NCI-H82 treated with DMSO at 0.1 percent for 48 hours (cell line): ENCODE data around the gene SCYGR8.

Experiments
- DNase-seq: peaks from one replicate; lab custom pipeline; 2025; ENCODE audit not compliant: unreplicated experiment; lab: John Stamatoyannopoulos, UW

SCYGR8 gene

GRCh38 chr2:227759411-227760118, 13.9 kb downstream of the SCYGR8 start:
- no peak for DNase-seq

DNA sequence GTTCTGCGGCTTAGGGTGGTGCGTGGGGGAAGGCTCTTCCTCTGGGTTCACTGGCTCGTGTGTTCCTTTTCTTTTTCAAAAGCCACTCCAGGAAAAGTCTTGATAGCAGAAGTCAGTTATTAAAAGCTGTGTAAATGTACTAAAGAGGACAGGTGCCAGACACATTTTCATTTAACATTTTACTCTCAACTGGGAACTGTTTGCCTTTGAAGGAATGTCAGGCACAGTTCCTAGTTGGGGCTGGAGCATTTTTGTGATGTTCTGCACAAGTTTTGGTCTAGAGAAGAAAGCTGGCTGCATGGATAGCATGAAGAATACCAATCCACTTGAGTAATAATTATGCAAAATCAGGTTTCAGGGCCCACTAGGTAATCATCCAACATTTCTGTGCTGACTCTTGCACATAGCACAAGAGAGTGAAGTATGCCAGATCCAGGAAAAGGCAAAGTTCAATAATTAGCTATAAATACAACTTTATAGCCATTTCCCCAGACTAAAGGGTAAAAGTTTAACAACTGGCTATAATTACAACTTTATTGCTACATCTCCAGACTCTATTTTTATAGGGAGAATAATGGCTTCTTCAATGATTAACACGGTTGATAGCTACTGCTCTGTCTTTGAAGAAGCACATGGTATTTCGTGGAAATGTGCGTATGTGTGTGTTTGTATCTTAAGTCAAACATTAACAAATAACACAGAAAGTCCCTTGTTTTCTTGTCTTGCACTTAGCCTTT, 16.2 kb downstream of the SCYGR8 start:
- DNase-seq: no peak

GRCh38 chr2:227765788-227766372, 20.2 kb downstream of the SCYGR8 start:
- DNase-seq: no peak

GRCh38 chr2:227766373-227766883, 20.7 kb downstream of the SCYGR8 start:
- DNase-seq: no peak

GRCh38 chr2:227767830-227768229, 22.1 kb downstream of the SCYGR8 start:
- no peak for DNase-seq

DNA sequence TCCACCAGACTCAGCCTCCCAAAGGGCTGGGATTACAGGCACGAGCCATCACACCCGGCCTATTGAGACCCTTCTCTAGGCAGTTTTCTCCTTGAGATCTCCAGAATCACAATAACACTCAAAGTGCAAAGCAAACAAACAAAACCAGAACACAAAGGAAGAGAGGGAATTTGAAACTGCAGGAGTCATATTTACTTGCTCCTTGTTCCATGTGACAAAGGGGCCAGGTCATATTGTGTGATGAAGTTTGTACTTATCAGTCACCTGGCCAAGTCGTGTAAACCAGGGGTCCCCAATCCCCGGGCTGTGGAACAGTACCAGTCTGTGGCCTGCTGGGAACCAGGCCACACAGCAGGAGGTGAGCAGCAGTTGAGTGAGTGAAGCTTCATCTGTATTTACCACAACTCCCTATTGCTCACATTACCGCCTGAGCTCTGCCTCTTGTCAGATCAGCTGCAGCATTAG, 26.5 kb downstream of the SCYGR8 start:
- DNase-seq: no peak

GRCh38 chr2:227772932-227773331, 27.2 kb downstream of the SCYGR8 start:
- DNase-seq: no peak

DNA sequence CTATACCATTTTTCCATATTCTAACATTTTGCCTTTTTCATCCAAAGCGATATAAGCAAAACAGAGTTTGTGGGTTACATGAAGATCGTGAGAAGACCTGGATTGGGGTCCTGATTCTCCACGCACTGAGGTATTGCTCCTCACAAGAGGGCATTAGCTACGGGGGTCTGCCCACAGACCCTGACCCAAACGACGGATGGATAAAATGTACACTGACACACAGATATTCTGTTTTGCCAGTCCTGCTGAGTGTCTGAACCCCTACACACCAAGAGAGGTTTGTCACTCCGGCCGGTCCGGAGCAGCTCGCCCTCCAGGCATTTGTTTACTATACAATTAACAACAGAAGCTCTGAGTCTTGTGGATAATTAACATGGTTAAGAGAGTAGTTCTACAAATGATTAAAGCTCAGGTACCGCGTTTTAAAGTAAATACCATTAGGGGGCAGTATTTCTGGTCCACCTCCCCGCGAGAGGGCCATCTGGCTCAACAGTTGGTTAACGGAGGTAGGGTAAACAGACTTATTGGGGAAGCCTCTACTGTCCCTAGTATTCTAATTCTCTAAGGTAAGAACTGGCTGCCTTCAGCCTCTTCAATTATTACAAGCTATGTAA, 28.4 kb downstream of the SCYGR8 start:
- DNase-seq: no peak

DNA sequence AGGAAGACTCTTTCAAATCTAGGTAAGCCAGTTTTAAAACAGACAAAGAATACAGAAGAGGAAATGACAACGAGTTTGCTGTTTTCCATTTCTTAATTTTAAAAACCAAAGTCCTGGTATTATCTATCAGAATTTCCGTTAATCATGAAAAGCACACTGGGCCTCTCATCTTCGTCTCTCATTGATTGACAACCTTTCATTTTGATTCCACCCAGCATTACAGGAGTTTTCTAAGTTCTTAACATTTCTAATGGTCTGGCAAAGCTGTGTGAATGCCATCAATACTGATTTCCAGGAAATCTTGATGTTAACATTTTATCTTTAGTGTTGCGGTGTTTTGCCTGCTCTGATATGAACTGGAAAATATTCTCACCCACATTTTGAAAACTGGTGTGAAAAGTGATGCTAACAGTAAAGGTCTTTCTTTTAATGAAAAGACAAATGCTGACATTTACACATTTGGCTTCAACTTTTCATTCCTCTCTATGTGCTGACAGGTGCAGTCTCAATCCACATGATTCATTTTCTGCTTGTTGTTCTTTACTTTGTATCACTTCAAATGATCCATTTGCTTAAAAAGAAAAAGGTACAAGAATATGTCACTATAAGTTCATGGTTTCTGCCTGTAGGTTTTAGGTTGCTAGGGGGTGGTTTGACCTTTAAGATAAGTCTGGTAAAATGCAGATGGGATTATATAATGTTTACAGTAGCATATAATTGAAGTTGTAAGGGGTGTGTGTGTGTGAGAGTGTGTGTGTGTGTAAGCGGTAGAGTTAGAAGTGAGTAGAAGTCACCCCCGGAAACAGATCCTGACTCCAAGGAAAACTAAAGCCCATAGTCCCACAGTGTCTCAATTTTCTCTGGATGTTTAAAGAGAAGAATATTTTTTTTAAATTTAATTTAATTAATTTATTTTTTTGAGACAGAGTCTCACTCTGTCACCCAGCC, 29.5 kb downstream of the SCYGR8 start:
- DNase-seq: no peak

GRCh38 chr2:227780981-227781615, 35.4 kb downstream of the SCYGR8 start:
- DNase-seq: no peak

DNA sequence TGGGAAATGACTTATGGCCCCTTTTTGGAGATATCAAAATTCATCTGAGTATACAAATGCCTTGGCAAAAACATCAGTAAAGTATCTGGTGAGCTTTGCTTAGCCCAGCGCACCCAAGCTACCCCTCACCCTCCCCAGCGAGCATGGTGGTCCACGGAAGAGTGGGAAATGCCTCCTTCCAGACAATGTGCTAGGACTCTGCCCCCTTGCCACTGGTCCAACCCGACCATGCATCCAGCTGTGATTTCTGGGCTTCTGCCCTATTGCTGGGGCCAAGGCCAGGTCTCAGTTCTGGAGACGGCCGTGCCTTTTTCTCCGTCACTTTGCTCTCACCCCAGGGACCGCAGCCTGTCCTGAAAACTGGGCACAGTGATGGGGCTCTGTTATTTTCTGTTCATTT, 36.1 kb downstream of the SCYGR8 start:
- no peak for DNase-seq

DNA sequence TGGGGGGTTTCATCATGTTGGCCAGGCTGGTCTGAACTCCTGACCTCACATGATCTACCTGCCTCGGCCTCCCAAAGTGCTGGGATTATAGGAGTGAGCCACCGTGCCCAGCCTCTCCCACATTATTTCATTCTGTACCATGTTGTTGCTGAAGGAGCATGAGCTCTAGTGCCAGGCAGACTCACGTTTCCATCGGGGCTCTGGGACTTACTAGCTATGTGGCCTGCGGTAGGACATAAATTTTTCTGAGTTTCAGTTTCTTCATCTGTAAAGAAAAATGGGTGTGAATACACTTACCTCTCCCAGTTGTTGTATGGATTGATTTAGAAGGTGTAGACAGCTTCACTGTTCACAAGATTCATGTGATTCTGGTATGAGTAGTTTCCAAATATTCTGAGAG, 37.1 kb downstream of the SCYGR8 start:
- no peak for DNase-seq

GRCh38 chr2:227783404-227784138, 37.9 kb downstream of the SCYGR8 start:
- no peak for DNase-seq

DNA sequence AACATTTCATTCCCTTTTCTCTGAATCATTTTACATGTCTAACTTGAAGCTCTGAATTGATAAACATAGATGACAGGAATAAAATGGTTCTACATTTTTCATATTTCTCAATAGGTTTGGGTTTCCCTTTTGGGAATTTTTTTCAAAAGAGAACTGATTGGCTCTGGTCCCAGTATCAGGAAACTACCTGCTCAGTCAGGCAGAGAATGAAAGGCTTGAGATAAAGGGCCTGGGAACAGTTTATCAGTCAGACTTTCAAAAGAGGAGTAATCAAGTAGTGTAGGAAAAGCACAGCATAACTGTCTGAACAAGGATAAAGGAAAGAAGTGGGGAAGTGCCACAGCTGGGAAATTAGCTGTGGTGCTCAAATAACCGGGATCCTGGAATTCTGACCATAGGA, 39.6 kb downstream of the SCYGR8 start:
- DNase-seq: no peak

DNA sequence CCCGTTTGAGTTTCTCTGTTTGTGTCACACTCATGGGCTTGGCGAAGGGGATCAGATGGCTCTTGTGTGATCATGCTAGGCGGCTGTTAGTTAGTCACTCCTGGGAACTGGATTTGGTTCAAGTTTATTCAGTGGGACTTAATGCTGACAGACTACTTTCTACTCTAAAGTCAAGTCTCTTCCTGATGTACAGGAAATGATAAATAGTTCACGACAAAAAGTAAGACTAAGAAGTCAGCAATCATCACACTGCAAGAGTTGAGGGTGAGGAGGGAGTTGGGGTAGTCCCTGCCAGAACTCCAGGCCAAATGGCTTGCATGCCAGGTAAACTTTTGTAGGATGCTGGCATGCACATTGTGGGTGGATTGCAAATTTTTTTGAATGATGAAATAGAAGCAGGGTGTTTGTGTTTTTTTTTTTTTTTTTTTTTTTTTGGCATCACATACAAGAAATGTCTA, 42.9 kb downstream of the SCYGR8 start:
- no peak for DNase-seq

GRCh38 chr2:227789803-227790202, 44.1 kb downstream of the SCYGR8 start:
- DNase-seq: no peak

DNA sequence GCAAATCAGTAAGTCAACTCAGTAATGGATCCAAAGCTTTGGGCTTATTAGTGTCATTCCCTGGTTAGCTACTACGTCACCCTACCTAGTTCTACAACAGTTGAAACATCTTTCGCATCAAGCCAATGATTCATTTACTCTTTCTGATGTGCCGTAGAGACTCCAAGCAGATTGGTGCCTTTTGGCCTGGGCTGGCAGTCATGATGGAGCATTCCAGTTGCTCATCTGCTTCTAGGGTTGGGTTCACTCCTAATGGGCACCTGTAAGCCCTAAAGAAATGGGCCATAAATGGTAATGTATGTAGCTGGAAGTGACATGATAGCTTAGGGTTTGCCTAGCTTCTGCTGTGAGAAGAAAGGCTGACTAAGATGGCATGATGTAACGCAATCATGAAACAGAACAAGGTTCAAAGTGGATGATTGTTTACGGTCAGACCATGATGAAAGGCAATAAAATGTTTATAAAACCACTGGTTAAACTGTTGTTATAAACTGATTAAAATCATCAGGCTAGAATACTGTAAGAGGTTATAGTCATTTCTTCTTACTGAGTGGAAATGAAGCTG, 47.5 kb downstream of the SCYGR8 start:
- DNase-seq: no peak
